Activated effector memory CD4-positive, alpha-beta T cell treated with Interleukin-2 at 50 U/mL for 16 hours (primary cell): ENCODE results near the gene SLC4A4.

ENCODE experiments used
- DNase-seq: peaks from one replicate; pipeline ENCODE4 v3.0.0-alpha.2; 2020

The SLC4A4 gene

GRCh38 chr4:71338846-71339593 is at the start of gene SLC4A4:
Gene SLC4A4, plus strand, starts transcription at chr4:71339020.
- DNase-seq = no peak

- no peak for DNase-seq
These were observed 48.7 kb upstream of the SLC4A4 start for GRCh38 chr4:71290074-71290473.

GRCh38 chr4:71290476-71290875 is 48.3 kb upstream of the SLC4A4 start:
- DNase-seq = no peak

GRCh38 chr4:71292228-71292627 is 46.6 kb upstream of the SLC4A4 start:
- DNase-seq = no peak

GRCh38 chr4:71293705-71294104 is 45.1 kb upstream of the SLC4A4 start:
- no peak for DNase-seq

GRCh38 chr4:71294301-71294700 is 44.5 kb upstream of the SLC4A4 start:
- no peak for DNase-seq

GRCh38 chr4:71296945-71297344 is 41.9 kb upstream of the SLC4A4 start:
- no peak for DNase-seq

- no peak for DNase-seq
These were observed 38.5 kb upstream of the SLC4A4 start for GRCh38 chr4:71300362-71300761.

GRCh38 chr4:71300964-71301363 is 37.9 kb upstream of the SLC4A4 start:
- DNase-seq = no peak

GRCh38 chr4:71303287-71303686 is 35.5 kb upstream of the SLC4A4 start:
- no peak for DNase-seq

- no peak for DNase-seq
These were observed 35.0 kb upstream of the SLC4A4 start for GRCh38 chr4:71303850-71304249.

- DNase-seq = no peak
These were observed 34.5 kb upstream of the SLC4A4 start for GRCh38 chr4:71304289-71304850.

- DNase-seq = no peak
These were observed 31.1 kb upstream of the SLC4A4 start for GRCh38 chr4:71307729-71308128.

GRCh38 chr4:71322425-71322824 is 16.4 kb upstream of the SLC4A4 start:
- no peak for DNase-seq

- DNase-seq = no peak
These were observed 5.5 kb upstream of the SLC4A4 start for GRCh38 chr4:71333368-71333767.

GRCh38 chr4:71333960-71334359 is 4.9 kb upstream of the SLC4A4 start:
- DNase-seq = no peak

GRCh38 chr4:71334465-71334882 is 4.3 kb upstream of the SLC4A4 start:
- DNase-seq = no peak

- no peak for DNase-seq
These were observed 5.0 kb downstream of the SLC4A4 start for GRCh38 chr4:71343670-71344466.

GRCh38 chr4:71346710-71347109 is 7.9 kb downstream of the SLC4A4 start:
- no peak for DNase-seq

GRCh38 chr4:71348586-71348985 is 9.8 kb downstream of the SLC4A4 start:
- no peak for DNase-seq

- no peak for DNase-seq
These were observed 16.2 kb downstream of the SLC4A4 start for GRCh38 chr4:71355045-71355444.

- DNase-seq = no peak
These were observed 17.2 kb downstream of the SLC4A4 start for GRCh38 chr4:71355971-71356370.

GRCh38 chr4:71356924-71357663 is 18.3 kb downstream of the SLC4A4 start:
- DNase-seq = no peak
